Inferior parietal cortex (tissue), 1 donor: Measurements from ENCODE around the gene PEX5.
"Not testable (repeated sequence)": the region's sequence is repeated elsewhere in the genome, so short reads cannot be mapped to it uniquely, and the experiment has no call there.

Experiments
- DNase-seq: peaks from one replicate; pipeline ENCODE4 v3.0.0-alpha.2; 2016; ENCODE audit errors: extremely low spot score

PEX5 gene

GRCh38 chr12:7213745-7214144, 24.3 kb downstream of the PEX5 start:
- DNase-seq, result not testable (repeated sequence)

GRCh38 chr12:7217475-7218069, 28.1 kb downstream of the PEX5 start:
- DNase-seq, result no peak

- peak; percentile 86 for DNase-seq
Measured at GRCh38 chr12:7219599-7220243, 30.2 kb downstream of the PEX5 start.

- no peak for DNase-seq
Measured at GRCh38 chr12:7221486-7221885, 32.0 kb downstream of the PEX5 start.

- no peak for DNase-seq
Measured at GRCh38 chr12:7229741-7230140, 40.3 kb downstream of the PEX5 start.

- no peak for DNase-seq
Measured at GRCh38 chr12:7241404-7242005, 52.0 kb downstream of the PEX5 start.

- no peak for DNase-seq
Measured at GRCh38 chr12:7242176-7243101, 53.0 kb downstream of the PEX5 start.

GRCh38 chr12:7251328-7251996, 62.0 kb downstream of the PEX5 start:
- DNase-seq, result not testable (repeated sequence)

GRCh38 chr12:7259060-7259459, 69.6 kb downstream of the PEX5 start:
- DNase-seq, result no peak
